WTC11 (cell line): Measurements from ENCODE around the gene LDB3. TPM values are rescaled to one million over a fixed set of nuclear protein-coding genes. Genes with fewer than 3 reads are reported as not detected.

Experiments used
- ATAC-seq: fragments of 200-7000 bp; cut with Tn5 transposase; 2 replicates; pipeline ENCODE4 v1.10.0; 2021; ENCODE audit warnings: mild to moderate bottlenecking, moderate library complexity
- CTCF ChIA-PET: fragments of 300-600 bp; sonication (Branson Sonifier 250); formaldehyde crosslinking; loops from one replicate; lab custom pipeline; 2021; ENCODE audit warnings: antibody characterized with exemption; lab: Charles Lee
- POLR2A ChIA-PET: fragments of 350-600 bp; sonication (Branson Sonifier 250); formaldehyde crosslinking; loops from one replicate; lab custom pipeline; 2021; ENCODE audit warnings: antibody characterized with exemption; lab: Charles Lee
- DNase-seq: peaks from one replicate; pipeline ENCODE4 v3.0.0; 2021; ENCODE audit warnings: low spot score
- H3K27ac Mint-ChIP-seq: 2 replicates; pipeline ENCODE4 v1.8.0; 2021; ENCODE audit warnings: mixed read lengths
- H3K27me3 Mint-ChIP-seq: 2 replicates; pipeline ENCODE4 v1.8.0; 2021; ENCODE audit warnings: low read depth, mild to moderate bottlenecking, moderate library complexity, mixed read lengths
- H3K36me3 Mint-ChIP-seq: 2 replicates; pipeline ENCODE4 v1.8.0; 2021; ENCODE audit warnings: mixed read lengths
- H3K4me1 Mint-ChIP-seq: 2 replicates; pipeline ENCODE4 v1.8.0; 2022; ENCODE audit warnings: mixed read lengths
- H3K4me3 Mint-ChIP-seq: 2 replicates; pipeline ENCODE4 v1.8.0; 2021; ENCODE audit warnings: mild to moderate bottlenecking, moderate library complexity, mixed read lengths
- H3K9me3 Mint-ChIP-seq: 2 replicates; pipeline ENCODE4 v1.8.0; 2021; ENCODE audit warnings: mixed read lengths
- AR ChIP-seq: fragments of 250-450 bp; sonication (Bioruptor Pico); IDR thresholded peaks from 2 replicates; pipeline ENCODE4 v1.9.0; 2021; ENCODE audit warnings: mild to moderate bottlenecking
- CDX4 ChIP-seq: fragments of 250-450 bp; sonication (Bioruptor Pico); IDR thresholded peaks from 2 replicates; pipeline ENCODE4 v1.9.0; 2021; ENCODE audit warnings: moderate library complexity, mild to moderate bottlenecking, inconsistent platforms, borderline replicate concordance
- E2F5 ChIP-seq: sonication (generic); formaldehyde crosslinking; IDR thresholded peaks from 2 replicates; pipeline ENCODE4 v1.8.1; 2022; ENCODE audit warnings: mild to moderate bottlenecking, moderate library complexity, missing genetic modification reagents
- ESRRA ChIP-seq: sonication (generic); formaldehyde crosslinking; IDR thresholded peaks from 2 replicates; pipeline ENCODE4 v1.8.1; 2022; ENCODE audit warnings: mild to moderate bottlenecking, missing genetic modification reagents, borderline replicate concordance
- FOXK1 ChIP-seq: sonication (generic); formaldehyde crosslinking; IDR thresholded peaks from 2 replicates; pipeline ENCODE4 v1.8.0; 2022; ENCODE audit warnings: mild to moderate bottlenecking, moderate library complexity, missing genetic modification reagents
- HMGA2 ChIP-seq: fragments of 250-450 bp; sonication (Bioruptor Pico); IDR thresholded peaks from 2 replicates; pipeline ENCODE4 v1.4.0; 2021; ENCODE audit warnings: mild to moderate bottlenecking, moderate library complexity
- IRF2 ChIP-seq: sonication (generic); formaldehyde crosslinking; IDR thresholded peaks from 2 replicates; pipeline ENCODE4 v1.8.0; 2022; ENCODE audit warnings: low read depth, missing genetic modification reagents, borderline replicate concordance
- JAZF1 ChIP-seq: fragments of 250-450 bp; sonication (Bioruptor Pico); IDR thresholded peaks from 2 replicates; pipeline ENCODE4 v1.9.0; 2021; ENCODE audit warnings: moderate library complexity, mild to moderate bottlenecking, inconsistent platforms
- JUN ChIP-seq: sonication (generic); formaldehyde crosslinking; IDR thresholded peaks from 2 replicates; pipeline ENCODE4 v1.8.0; 2023; ENCODE audit warnings: mild to moderate bottlenecking, missing genetic modification reagents
- MLX ChIP-seq: sonication (generic); formaldehyde crosslinking; IDR thresholded peaks from 2 replicates; pipeline ENCODE4 v1.8.1; 2023; ENCODE audit warnings: mild to moderate bottlenecking, missing genetic modification reagents, moderate library complexity
- OVOL2 ChIP-seq: fragments of 250-450 bp; sonication (Bioruptor Pico); IDR thresholded peaks from 2 replicates; pipeline ENCODE4 v1.9.0; 2021; ENCODE audit warnings: mild to moderate bottlenecking, borderline replicate concordance
- PRDM15 ChIP-seq: sonication (generic); formaldehyde crosslinking; IDR thresholded peaks from 2 replicates; pipeline ENCODE4 v1.8.0; 2022; ENCODE audit warnings: missing genetic modification reagents
- SOX15 ChIP-seq: fragments of 250-450 bp; sonication (Bioruptor Pico); IDR thresholded peaks from 2 replicates; pipeline ENCODE4 v1.9.0; 2021; ENCODE audit warnings: mild to moderate bottlenecking
- TCF7 ChIP-seq: sonication (generic); formaldehyde crosslinking; IDR thresholded peaks from 2 replicates; pipeline ENCODE4 v1.8.0; 2022; ENCODE audit warnings: mild to moderate bottlenecking, low read depth, missing genetic modification reagents, moderate library complexity
- TEAD4 ChIP-seq: sonication (generic); formaldehyde crosslinking; IDR thresholded peaks from 2 replicates; pipeline ENCODE4 v1.8.0; 2022; ENCODE audit warnings: mild to moderate bottlenecking, missing genetic modification reagents
- USF1 ChIP-seq: sonication (generic); formaldehyde crosslinking; IDR thresholded peaks from 2 replicates; pipeline ENCODE4 v1.8.0; 2022; ENCODE audit warnings: mild to moderate bottlenecking, missing genetic modification reagents
- ZNF263 ChIP-seq: sonication (generic); formaldehyde crosslinking; IDR thresholded peaks from 2 replicates; pipeline ENCODE4 v1.8.1; 2022; ENCODE audit warnings: low read depth, mild to moderate bottlenecking, moderate library complexity, missing genetic modification reagents
- ZNF512 ChIP-seq: sonication (generic); formaldehyde crosslinking; IDR thresholded peaks from 2 replicates; pipeline ENCODE4 v1.8.1; 2022; ENCODE audit warnings: missing genetic modification reagents, borderline replicate concordance
- ZNF671 ChIP-seq: fragments of 250-450 bp; sonication (Bioruptor Pico); IDR thresholded peaks from 2 replicates; pipeline ENCODE4 v1.8.0; 2021; ENCODE audit warnings: mild to moderate bottlenecking
- total RNA-seq: library from RNA; stranded (reverse); gene quantifications from 3 replicates; pipeline ENCODE4 v1.2.3, GENCODE V29; 2021

The LDB3 gene
- total RNA-seq, 1 experiment from 2014 or later = 0.42 TPM

GRCh38 chr10:86674912-86675311 lies 6.6 kb downstream of the LDB3 start:
- Mint-ChIP-seq H3K4me3 (no peak overlapping the region), H3K27me3 (no peaks in the 10 kb centered on the region), H3K9me3 (no peaks in the 10 kb centered on the region), H3K4me1 (peaks cover 39% of the 10 kb centered on the region), H3K36me3 (no peaks in the 10 kb centered on the region), H3K27ac (no peak overlapping the region)
- CTCF ChIA-PET = interaction anchor here (0.7 to 1.5 kb wide), 5 partner anchors 10 to 279 kb away, joined by 3 to 8 read pairs (median 3); no protein-coding TSS in a partner anchor
- ATAC-seq (no peak), DNase-seq (no peak)
- TF ChIP-seq PRDM15 (CRISPR knock-in tag) (no peak), HMGA2 (CRISPR knock-in tag) (no peak), ZNF512 (CRISPR knock-in tag) (no peak), IRF2 (CRISPR knock-in tag) (no peak), FOXK1 (CRISPR knock-in tag) (no peak), MLX (CRISPR knock-in tag) (no peak), JAZF1 (CRISPR knock-in tag) (no peak), OVOL2 (CRISPR knock-in tag) (no peak), ESRRA (CRISPR knock-in tag) (no peak), AR (CRISPR knock-in tag) (no peak), SOX15 (CRISPR knock-in tag) (no peak), USF1 (CRISPR knock-in tag) (no peak)
- POLR2A ChIA-PET = no interaction called here

- POLR2A ChIA-PET = no interaction called here
- Mint-ChIP-seq H3K27ac (no peak overlapping the region), H3K4me1 (peaks cover 21% of the 10 kb centered on the region), H3K9me3 (no peaks in the 10 kb centered on the region), H3K27me3 (no peaks in the 10 kb centered on the region), H3K4me3 (no peak overlapping the region), H3K36me3 (no peaks in the 10 kb centered on the region)
- TF ChIP-seq CDX4 (CRISPR knock-in tag) (no peak), JUN (CRISPR knock-in tag) (no peak), E2F5 (no peak), TEAD4 (no peak), ZNF671 (CRISPR knock-in tag) (no peak), TCF7 (CRISPR knock-in tag) (no peak), ZNF263 (CRISPR knock-in tag) (no peak), SOX15 (CRISPR knock-in tag) (no peak)
- no peak for ATAC-seq
- DNase-seq = no peak
- CTCF ChIA-PET = no interaction called here
Measured at GRCh38 chr10:86677374-86677773, 9.1 kb downstream of the LDB3 start.
